HepG2 (cell line): ENCODE results near the gene TXNL4B. TPM values are rescaled to one million over a fixed set of nuclear protein-coding genes. Genes with fewer than 3 reads are reported as not detected.

Experiments used
- CCDC6 ChIP-seq: sonication (generic); formaldehyde crosslinking; IDR thresholded peaks from 2 replicates; pipeline ENCODE4 v1.8.1; 2022; ENCODE audit warnings: mild to moderate bottlenecking, missing genetic modification reagents, moderate library complexity
- ELF4 ChIP-seq: sonication (generic); formaldehyde crosslinking; IDR thresholded peaks from 2 replicates; pipeline ENCODE4 v1.5.0; 2020; ENCODE audit warnings: missing genetic modification reagents, mild to moderate bottlenecking, moderate library complexity, borderline replicate concordance
- JUND ChIP-seq: sonication (generic); formaldehyde crosslinking; IDR thresholded peaks from 2 replicates; pipeline ENCODE4 v1.8.0; 2022; ENCODE audit warnings: mild to moderate bottlenecking, missing genetic modification reagents
- KAT7 ChIP-seq: IDR thresholded peaks from 2 replicates; pipeline ENCODE4 v1.6.1; 2018; ENCODE audit warnings: borderline replicate concordance, missing compliant biosample characterization
- KLF12 ChIP-seq: sonication (generic); formaldehyde crosslinking; IDR thresholded peaks from 2 replicates; pipeline ENCODE4 v1.4.0; 2020; ENCODE audit warnings: missing genetic modification reagents, borderline replicate concordance
- NFE2L2 ChIP-seq: fragments of 150-350 bp; IDR thresholded peaks from 2 replicates; pipeline ENCODE4 v1.6.1; 2014; ENCODE audit warnings: low read length
- NR2C2 ChIP-seq: sonication (generic); formaldehyde crosslinking; IDR thresholded peaks from 2 replicates; pipeline ENCODE4 v1.4.0; 2020; ENCODE audit warnings: missing genetic modification reagents, mild to moderate bottlenecking, moderate library complexity, borderline replicate concordance
- POLR2G ChIP-seq: fragments of 200-400 bp; formaldehyde crosslinking; IDR thresholded peaks from 2 replicates; pipeline ENCODE4 v1.6.1; 2018; ENCODE audit warnings: mild to moderate bottlenecking, low read depth, low read length, moderate library complexity
- PRDM10 ChIP-seq: sonication (generic); formaldehyde crosslinking; IDR thresholded peaks from 2 replicates; pipeline ENCODE4 v1.4.0; 2020; ENCODE audit warnings: low read depth, missing genetic modification reagents
- SALL1 ChIP-seq: sonication (generic); formaldehyde crosslinking; IDR thresholded peaks from 2 replicates; pipeline ENCODE4 v1.8.0; 2022; ENCODE audit warnings: mild to moderate bottlenecking, missing genetic modification reagents
- SNAPC5 ChIP-seq: sonication (generic); formaldehyde crosslinking; IDR thresholded peaks from 2 replicates; pipeline ENCODE4 v1.8.1; 2023; ENCODE audit warnings: mild to moderate bottlenecking, missing genetic modification reagents, borderline replicate concordance
- SRSF4 ChIP-seq: fragments of 200-400 bp; formaldehyde crosslinking; IDR thresholded peaks from one replicate; pipeline ENCODE4 v1.6.1; 2018; ENCODE audit warnings: mild to moderate bottlenecking, low read depth, low read length, moderate library complexity; ENCODE audit not compliant: poor library complexity, severe bottlenecking
- SRY ChIP-seq: sonication (generic); formaldehyde crosslinking; IDR thresholded peaks from 2 replicates; pipeline ENCODE4 v1.8.0; 2022; ENCODE audit warnings: mild to moderate bottlenecking, missing genetic modification reagents
- TGIF2 ChIP-seq: IDR thresholded peaks from 2 replicates; pipeline ENCODE4 v1.6.1; 2016; ENCODE audit warnings: control low read depth, missing compliant biosample characterization
- ZNF30 ChIP-seq: sonication (generic); formaldehyde crosslinking; IDR thresholded peaks from 2 replicates; pipeline ENCODE4 v1.5.0; 2020; ENCODE audit warnings: mild to moderate bottlenecking, missing genetic modification reagents
- ZNF367 ChIP-seq: sonication (generic); formaldehyde crosslinking; IDR thresholded peaks from 2 replicates; pipeline ENCODE4 v1.4.0; 2020; ENCODE audit warnings: missing genetic modification reagents, borderline replicate concordance
- polyA plus RNA-seq, 8 experiments: library from polyadenylated mRNA; depleted of rRNA in 3 of 8; stranded (reverse) in 7 of 8; unstranded in 1 of 8; fragments of >200 nt; fragmentation: Illumina TruSeq in 4 of 8; extraction: Trizol in 4 of 8; gene quantifications; 2 replicates each; pipeline versions ENCODE4 v1.2.1 to v1.2.3, GENCODE V29; 2011 to 2016; ENCODE audit warnings: low read depth in 4 of 8, missing spikeins in 1 of 8, mixed read lengths in 1 of 8; ENCODE audit not compliant: insufficient read depth in 1 of 8
- total RNA-seq, 5 experiments: library from RNA; depleted of rRNA; stranded (reverse); fragments of >200 nt; fragmentation: Illumina TruSeq; extraction: Trizol; gene quantifications; 2 replicates each; pipeline ENCODE4 v1.2.3, GENCODE V29; 2016; ENCODE audit warnings: low read depth in 1 of 5
- TF ChIP-seq, protein P1 (sequence below): sonication (generic); formaldehyde crosslinking; IDR thresholded peaks from 2 replicates; pipeline ENCODE4 v1.4.0; 2020; ENCODE audit warnings: missing genetic modification reagents
- TF ChIP-seq, protein P2 (sequence below): IDR thresholded peaks from 2 replicates; pipeline ENCODE4 v1.6.1; 2016

TXNL4B gene
- total and polyA plus RNA-seq, 2 of the 13 experiments (the other 11 are each of a cell fraction or from before 2014, with no cell fraction given): 17.4 to 18.3 TPM

- TF ChIP-seq JUND (0 out of 2 replicates have a peak, but pooled peaks have one; percentile 13), ZNF367 (CRISPR knock-in tag) (no peak), PRDM10 (no peak), SRSF4 (no peak), NFE2L2 (no peak), NR2C2 (CRISPR knock-in tag) (peak; percentile 95), ZNF30 (CRISPR knock-in tag) (no peak), POLR2G (peak; percentile 90), CCDC6 (CRISPR knock-in tag) (peak; percentile 82; the same call in 1 of the 2 replicates), KLF12 (CRISPR knock-in tag) (peak; percentile 74), SNAPC5 (no peak), SRY (CRISPR knock-in tag) (peak; percentile 63; the same call in 1 of the 2 replicates), ELF4 (CRISPR knock-in tag) (peak; percentile 100), KAT7 (CRISPR knock-in tag) (peak; percentile 81), SALL1 (no peak; the same call in 1 of the 2 replicates), TGIF2 (CRISPR knock-in tag) (peak; percentile 35; the same call in 1 of the 2 replicates)
- TF ChIP-seq, protein P1, sequence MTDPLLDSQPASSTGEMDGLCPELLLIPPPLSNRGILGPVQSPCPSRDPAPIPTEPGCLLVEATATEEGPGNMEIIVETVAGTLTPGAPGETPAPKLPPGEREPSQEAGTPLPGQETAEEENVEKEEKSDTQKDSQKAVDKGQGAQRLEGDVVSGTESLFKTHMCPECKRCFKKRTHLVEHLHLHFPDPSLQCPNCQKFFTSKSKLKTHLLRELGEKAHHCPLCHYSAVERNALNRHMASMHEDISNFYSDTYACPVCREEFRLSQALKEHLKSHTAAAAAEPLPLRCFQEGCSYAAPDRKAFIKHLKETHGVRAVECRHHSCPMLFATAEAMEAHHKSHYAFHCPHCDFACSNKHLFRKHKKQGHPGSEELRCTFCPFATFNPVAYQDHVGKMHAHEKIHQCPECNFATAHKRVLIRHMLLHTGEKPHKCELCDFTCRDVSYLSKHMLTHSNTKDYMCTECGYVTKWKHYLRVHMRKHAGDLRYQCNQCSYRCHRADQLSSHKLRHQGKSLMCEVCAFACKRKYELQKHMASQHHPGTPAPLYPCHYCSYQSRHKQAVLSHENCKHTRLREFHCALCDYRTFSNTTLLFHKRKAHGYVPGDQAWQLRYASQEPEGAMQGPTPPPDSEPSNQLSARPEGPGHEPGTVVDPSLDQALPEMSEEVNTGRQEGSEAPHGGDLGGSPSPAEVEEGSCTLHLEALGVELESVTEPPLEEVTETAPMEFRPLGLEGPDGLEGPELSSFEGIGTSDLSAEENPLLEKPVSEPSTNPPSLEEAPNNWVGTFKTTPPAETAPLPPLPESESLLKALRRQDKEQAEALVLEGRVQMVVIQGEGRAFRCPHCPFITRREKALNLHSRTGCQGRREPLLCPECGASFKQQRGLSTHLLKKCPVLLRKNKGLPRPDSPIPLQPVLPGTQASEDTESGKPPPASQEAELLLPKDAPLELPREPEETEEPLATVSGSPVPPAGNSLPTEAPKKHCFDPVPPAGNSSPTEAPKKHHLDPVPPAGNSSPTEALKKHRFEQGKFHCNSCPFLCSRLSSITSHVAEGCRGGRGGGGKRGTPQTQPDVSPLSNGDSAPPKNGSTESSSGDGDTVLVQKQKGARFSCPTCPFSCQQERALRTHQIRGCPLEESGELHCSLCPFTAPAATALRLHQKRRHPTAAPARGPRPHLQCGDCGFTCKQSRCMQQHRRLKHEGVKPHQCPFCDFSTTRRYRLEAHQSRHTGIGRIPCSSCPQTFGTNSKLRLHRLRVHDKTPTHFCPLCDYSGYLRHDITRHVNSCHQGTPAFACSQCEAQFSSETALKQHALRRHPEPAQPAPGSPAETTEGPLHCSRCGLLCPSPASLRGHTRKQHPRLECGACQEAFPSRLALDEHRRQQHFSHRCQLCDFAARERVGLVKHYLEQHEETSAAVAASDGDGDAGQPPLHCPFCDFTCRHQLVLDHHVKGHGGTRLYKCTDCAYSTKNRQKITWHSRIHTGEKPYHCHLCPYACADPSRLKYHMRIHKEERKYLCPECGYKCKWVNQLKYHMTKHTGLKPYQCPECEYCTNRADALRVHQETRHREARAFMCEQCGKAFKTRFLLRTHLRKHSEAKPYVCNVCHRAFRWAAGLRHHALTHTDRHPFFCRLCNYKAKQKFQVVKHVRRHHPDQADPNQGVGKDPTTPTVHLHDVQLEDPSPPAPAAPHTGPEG (CRISPR knock-in tag): peak; percentile 84; the same call in 1 of the 2 replicates
- TF ChIP-seq, protein P2, sequence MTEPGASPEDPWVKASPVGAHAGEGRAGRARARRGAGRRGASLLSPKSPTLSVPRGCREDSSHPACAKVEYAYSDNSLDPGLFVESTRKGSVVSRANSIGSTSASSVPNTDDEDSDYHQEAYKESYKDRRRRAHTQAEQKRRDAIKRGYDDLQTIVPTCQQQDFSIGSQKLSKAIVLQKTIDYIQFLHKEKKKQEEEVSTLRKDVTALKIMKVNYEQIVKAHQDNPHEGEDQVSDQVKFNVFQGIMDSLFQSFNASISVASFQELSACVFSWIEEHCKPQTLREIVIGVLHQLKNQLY (CRISPR knock-in tag): peak; percentile 44; the same call in 1 of the 2 replicates
Measured at GRCh38 chr16:72093448-72094265, at the start of gene TXNL4B, which contains the start of gene DHX38 (continued).
